ENCODE results near the gene AKT2. TPM values are rescaled to one million over a fixed set of nuclear protein-coding genes. Genes with fewer than 3 reads are reported as not detected.

The AKT2 gene
- total RNA-seq, 1 experiment from 2014 or later, result 141 TPM

DNA sequence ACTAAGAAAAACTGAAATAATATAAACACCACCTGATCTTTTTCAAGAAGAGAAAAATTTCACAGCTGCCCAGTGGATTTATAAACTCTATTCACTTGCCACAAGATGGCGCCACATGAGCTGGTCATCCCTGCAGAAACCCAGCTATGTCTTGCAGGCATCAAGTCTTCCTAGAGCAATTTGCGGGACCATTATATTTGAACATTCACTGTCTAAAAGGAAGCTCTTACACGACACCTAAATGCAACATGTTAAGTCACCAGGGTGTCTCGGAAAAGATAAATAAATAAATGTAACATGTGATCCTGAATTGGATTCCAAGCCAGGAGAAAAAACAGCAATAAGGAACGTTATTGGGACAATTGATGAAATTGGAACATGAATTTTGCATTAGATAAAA is 20.3 kb upstream of the AKT2 start:
- no peak for TF ChIP-seq SIN3A (IDR thresholded peaks at IDR 0.05; ENCODE audit: low read depth)
- no peak for TF ChIP-seq ZBTB33 (IDR thresholded peaks at IDR 0.05; ENCODE audit: extremely low read depth, insufficient replicate concordance, low read length)
- TF ChIP-seq REST (IDR thresholded peaks at IDR 0.05; ENCODE audit: low read depth), result no peak
- no peak for TF ChIP-seq EZH2phosphoT487 (IDR thresholded peaks at IDR 0.05; ENCODE audit: borderline replicate concordance)
- no peak for TF ChIP-seq YY1 (IDR thresholded peaks at IDR 0.05; ENCODE audit: extremely low read depth, insufficient replicate concordance, low read depth, low read length)
- TF ChIP-seq ATF3 (IDR thresholded peaks at IDR 0.05), result no peak
- no peak for TF ChIP-seq ELF1 (IDR thresholded peaks at IDR 0.05; ENCODE audit: borderline replicate concordance, low read depth)
- TF ChIP-seq RAD21 (IDR thresholded peaks at IDR 0.05; ENCODE audit: low read depth), result peak; percentile 93
- TF ChIP-seq CBX3 (IDR thresholded peaks at IDR 0.05; ENCODE audit: low read depth), result no peak
- no peak for TF ChIP-seq SP1 (IDR thresholded peaks at IDR 0.05; ENCODE audit: low read depth)
- TF ChIP-seq, protein P1, sequence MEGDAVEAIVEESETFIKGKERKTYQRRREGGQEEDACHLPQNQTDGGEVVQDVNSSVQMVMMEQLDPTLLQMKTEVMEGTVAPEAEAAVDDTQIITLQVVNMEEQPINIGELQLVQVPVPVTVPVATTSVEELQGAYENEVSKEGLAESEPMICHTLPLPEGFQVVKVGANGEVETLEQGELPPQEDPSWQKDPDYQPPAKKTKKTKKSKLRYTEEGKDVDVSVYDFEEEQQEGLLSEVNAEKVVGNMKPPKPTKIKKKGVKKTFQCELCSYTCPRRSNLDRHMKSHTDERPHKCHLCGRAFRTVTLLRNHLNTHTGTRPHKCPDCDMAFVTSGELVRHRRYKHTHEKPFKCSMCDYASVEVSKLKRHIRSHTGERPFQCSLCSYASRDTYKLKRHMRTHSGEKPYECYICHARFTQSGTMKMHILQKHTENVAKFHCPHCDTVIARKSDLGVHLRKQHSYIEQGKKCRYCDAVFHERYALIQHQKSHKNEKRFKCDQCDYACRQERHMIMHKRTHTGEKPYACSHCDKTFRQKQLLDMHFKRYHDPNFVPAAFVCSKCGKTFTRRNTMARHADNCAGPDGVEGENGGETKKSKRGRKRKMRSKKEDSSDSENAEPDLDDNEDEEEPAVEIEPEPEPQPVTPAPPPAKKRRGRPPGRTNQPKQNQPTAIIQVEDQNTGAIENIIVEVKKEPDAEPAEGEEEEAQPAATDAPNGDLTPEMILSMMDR (IDR thresholded peaks at IDR 0.05 in 2 of 3, conservative IDR thresholded peaks at IDR 0.05 in 1 of 3; ENCODE audit: borderline replicate concordance in 1 of 3, insufficient read depth in 1 of 3, low read depth in 2 of 3, low read length in 2 of 3), result peak; percentile 66 to 94 (median 82)
- TF ChIP-seq ZFX (IDR thresholded peaks at IDR 0.05), result no peak
- ATAC-seq (peak; percentile 84), DNase-seq (ENCODE audit: low read depth, low spot score) (peak; percentile 77)
- RAD21 ChIA-PET (ENCODE audit: low non-redundant PET in 1 of 2, low total read pairs in 2 of 2, uncharacterized antibody in 2 of 2, unreplicated experiment in 2 of 2), result interaction anchor here (0.7 to 1.2 kb wide), 7 partner anchors 160 to 490 kb away, joined by 3 to 4 read pairs (median 3); no protein-coding TSS in a partner anchor
- Histone ChIP-seq H3K4me2 (ENCODE audit: low read length) (no peak overlapping the region), H3K9me3 (ENCODE audit: control insufficient read depth in 1 of 2, insufficient read depth in 1 of 2, low read depth in 1 of 2, low read length in 2 of 2) (no peaks in the 10 kb centered on the region), H3K36me3 (ENCODE audit: control insufficient read depth in 1 of 2, insufficient read depth in 2 of 2, low read length in 2 of 2) (no peaks in the 10 kb centered on the region), H3K27me3 (ENCODE audit: insufficient read depth, low read length) (no peaks in the 10 kb centered on the region), H3K9ac (ENCODE audit: low read length) (no peak overlapping the region), H3K9me2 (ENCODE audit: insufficient read depth) (no peaks in the 10 kb centered on the region), H2AFZ (ENCODE audit: low read depth, low read length, poor library complexity, severe bottlenecking) (no peak overlapping the region), H4K20me1 (ENCODE audit: insufficient read depth) (no peaks in the 10 kb centered on the region), H3K27ac (ENCODE audit: low read depth, low read length) (no peak overlapping the region), H3K79me2 (ENCODE audit: insufficient read depth, low read length) (no peaks in the 10 kb centered on the region), H3K4me3 (replicated peaks in 1 of 2; ENCODE audit: low read depth in 1 of 2, low read length in 2 of 2) (no peak overlapping the region), H3K4me1 (ENCODE audit: control insufficient read depth in 1 of 2, insufficient read depth in 2 of 2, low read length in 2 of 2) (no peaks in the 10 kb centered on the region)
- CTCF ChIA-PET, result interaction anchor here (0.6 to 2.2 kb wide), 29 partner anchors 9 to 342 kb away, joined by 3 to 29 read pairs (median 4); partner anchors contain the start of genes BLVRB, C19orf47 and PLD3
- POLR2A ChIA-PET, result interaction anchor here (0.6 to 1.2 kb wide), 2 partner anchors 166 to 304 kb away, joined by 3 to 4 read pairs; no protein-coding TSS in a partner anchor
- intact Hi-C loops (cut with micrococcal nuclease), result loop anchor here (1.0 to 10.0 kb wide), 3 partner anchors 219 to 329 kb away; no protein-coding TSS in a partner anchor
- no TSS peak for BruUV-seq (replicated peaks)
